HUDEP-2 (cell line): ENCODE data around the gene PROB1.
A peak's percentile ranks its signal among the peaks of the same experiment; 100 is the strongest.
"Not testable (repeated sequence)": the region's sequence is repeated elsewhere in the genome, so short reads cannot be mapped to it uniquely, and the experiment has no call there.

Experiments used
- DNase-seq, 76 experiments: peaks; one replicate each; lab custom pipeline; 2025; ENCODE audit not compliant: unreplicated experiment in 76 of 76; lab: John Stamatoyannopoulos, UW

PROB1 gene

GRCh38 chr5:139394654-139395566 is at the start of gene PROB1:
Gene PROB1 (minus strand): TSS chr5:139395104. CDS start chr5:139395081, 23 bp downstream.
- no peak for DNase-seq

- no peak for DNase-seq
These were observed 49.0 kb upstream of the PROB1 start for GRCh38 chr5:139443831-139444453.

DNA sequence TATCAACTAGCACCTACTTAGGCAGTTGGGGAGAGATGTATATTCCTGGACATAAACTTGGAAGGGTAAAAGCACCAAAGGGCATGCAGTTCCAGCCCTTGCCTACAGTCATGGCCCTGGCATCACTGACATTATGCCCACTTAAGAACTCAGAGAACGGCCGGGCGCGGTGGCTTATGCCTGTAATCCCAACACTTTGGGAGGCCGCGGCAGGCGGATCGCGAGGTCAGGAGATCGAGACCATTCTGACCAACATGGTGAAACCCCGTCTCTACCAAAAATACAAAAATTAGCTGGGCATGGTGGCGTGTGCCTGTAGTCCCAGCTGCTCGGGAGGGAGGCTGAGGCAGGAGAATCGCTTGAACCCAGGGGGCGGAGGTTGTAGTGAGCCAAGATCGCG is 45.5 kb upstream of the PROB1 start:
- DNase-seq: not testable (repeated sequence)

DNA sequence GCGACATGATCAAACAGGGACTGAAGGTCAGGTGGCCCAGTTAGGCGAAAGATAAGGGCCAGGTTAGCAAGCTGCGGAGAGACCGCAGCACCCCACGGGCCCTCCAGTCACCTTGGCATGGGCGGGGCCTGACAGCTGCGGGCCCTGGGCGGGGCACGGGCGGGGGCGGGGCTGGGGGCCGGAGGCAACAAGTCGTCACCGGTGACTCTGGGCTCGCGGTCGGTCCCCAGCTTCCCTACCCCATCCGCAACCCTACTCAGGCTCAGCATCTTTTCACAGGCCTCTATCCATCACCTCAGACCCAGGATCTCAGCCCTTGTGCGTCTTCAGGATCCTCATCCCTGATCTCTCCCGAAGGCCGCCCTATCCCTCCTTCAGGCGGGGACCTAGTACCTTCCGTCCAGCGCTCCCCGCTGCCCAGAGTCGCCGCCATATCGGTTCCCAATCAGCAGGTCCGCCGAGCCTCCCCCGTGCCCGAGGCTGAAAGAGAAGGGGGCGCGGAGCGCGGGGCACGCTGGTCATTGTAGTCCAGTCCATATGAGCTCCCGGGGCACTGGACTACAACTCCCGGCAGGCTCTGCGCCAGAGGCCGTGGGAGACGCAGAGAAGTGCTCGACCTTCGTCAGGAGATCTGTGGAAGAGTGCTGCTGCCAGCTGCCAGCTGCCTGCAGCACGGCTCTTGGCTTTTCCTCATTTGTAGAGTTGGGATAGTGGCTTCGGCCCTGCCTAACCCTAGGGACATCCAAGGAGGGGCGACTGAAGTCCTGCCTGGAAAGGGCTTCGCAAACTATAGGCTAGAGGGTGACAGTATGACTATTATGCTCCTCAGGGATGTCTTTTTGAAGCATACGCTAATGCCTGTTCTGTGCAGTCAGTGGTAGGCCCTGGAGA is 44.4 kb upstream of the PROB1 start, which contains the start of gene DNAJC18:
Gene DNAJC18 (minus strand): TSS at position 513 of the 891 bp plus-strand sequence. CDS start 80 bp downstream, at position 433.
- DNase-seq: peak in 74 of 76 experiments; percentile 22 to 89 (median 77)

DNA sequence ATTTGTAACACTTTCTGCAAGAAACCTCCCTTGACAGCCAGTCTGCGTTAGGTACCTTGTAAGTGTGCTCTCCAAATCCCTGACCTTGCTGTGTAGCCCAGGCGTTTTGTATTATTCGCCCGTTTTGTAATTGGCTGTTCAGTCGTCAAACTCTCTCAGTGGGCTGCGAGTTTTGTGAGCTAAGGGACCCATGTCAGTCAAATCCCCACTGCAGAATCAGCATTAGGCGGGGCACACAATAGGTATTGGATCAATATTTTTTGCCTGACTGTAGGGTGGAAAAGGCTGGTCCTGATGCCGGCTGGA is 43.8 kb upstream of the PROB1 start:
- DNase-seq: no peak

GRCh38 chr5:139435676-139436075 is 40.8 kb upstream of the PROB1 start:
- DNase-seq: no peak

DNA sequence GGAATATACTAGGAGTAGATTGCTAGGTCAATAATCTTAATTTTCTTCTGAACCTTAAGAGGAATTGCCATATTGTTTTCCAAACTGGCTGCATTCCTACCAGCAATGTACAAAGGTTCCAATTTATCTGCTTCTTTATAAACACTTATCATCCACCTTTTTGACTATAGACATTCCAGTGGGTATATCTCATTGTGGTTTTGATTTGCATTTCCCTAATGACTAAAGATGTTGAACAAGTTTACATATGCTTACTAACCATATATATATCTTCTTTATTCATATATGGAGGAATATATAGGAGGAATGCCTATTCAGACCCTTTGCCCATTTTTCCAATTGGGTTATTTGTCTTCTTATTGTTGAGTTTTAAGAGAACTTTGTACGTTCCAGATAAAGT is 36.8 kb upstream of the PROB1 start:
- no peak for DNase-seq

DNA sequence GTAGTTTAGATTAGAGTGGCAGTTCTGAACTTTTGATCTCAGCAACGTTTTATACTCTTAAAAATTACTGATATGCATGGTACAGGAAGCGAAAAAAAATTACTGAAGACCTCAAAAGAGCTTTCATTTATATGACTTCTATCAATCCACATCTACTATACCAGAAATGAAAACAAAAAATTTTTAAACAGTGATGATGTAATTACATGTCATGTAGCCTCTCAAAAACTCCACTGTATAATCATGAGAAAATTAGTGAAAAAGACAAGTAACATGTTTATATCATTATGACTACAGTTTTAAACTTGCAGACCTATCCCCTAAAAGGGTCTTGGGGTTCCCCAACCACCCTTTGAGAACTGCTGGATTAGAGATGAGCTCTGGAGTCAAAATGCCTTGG is 35.1 kb upstream of the PROB1 start:
- DNase-seq: no peak

GRCh38 chr5:139426203-139426885 is 31.4 kb upstream of the PROB1 start:
- DNase-seq: no peak

DNA sequence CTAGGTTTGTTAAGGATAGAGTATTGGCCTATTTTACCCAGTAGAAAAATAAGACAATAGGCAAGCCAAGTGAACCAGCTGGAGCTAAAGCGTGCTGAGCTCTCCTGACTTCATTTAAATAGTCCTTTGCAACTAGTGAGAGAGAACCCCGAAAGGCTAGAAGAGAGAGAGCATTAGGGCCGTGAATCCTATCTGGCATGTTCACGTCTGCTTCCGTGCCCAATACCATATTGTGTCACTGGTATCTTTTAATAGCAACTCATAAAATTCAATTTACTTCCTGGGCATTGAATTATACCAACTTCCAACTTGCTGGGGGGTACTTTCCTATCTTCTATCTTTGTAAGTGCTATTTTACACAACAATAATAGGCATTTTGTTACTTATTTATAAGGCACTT is 30.6 kb upstream of the PROB1 start:
- DNase-seq: no peak

DNA sequence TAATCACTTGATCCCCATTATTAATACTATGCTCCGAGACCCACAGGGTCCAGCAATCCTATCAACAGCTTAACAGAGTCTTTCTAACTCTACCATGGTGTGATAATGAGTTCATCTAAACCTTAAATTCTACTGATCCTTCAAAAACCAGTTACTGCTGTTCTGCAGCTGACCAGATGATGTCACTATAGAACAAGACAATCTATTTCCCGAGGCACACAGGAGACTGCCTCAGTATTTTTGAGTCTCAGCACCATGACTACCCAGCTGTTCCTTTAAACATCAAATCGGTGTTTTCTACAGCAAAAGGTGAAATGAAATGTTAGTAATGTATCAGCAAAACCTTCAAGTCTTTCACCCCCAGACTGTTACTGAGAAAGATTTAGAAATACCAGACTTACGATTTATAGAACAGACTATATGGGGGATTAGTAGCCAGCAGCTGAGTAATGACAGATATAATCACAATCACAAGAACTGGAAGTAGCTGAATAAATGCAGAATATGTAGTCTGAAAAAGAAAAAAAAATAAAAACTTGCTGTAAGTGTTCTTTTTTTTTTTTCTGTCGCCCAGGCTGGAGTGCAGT is 27.5 kb upstream of the PROB1 start:
- DNase-seq: peak in 47 of 76 experiments; percentile 5 to 75 (median 50)

DNA sequence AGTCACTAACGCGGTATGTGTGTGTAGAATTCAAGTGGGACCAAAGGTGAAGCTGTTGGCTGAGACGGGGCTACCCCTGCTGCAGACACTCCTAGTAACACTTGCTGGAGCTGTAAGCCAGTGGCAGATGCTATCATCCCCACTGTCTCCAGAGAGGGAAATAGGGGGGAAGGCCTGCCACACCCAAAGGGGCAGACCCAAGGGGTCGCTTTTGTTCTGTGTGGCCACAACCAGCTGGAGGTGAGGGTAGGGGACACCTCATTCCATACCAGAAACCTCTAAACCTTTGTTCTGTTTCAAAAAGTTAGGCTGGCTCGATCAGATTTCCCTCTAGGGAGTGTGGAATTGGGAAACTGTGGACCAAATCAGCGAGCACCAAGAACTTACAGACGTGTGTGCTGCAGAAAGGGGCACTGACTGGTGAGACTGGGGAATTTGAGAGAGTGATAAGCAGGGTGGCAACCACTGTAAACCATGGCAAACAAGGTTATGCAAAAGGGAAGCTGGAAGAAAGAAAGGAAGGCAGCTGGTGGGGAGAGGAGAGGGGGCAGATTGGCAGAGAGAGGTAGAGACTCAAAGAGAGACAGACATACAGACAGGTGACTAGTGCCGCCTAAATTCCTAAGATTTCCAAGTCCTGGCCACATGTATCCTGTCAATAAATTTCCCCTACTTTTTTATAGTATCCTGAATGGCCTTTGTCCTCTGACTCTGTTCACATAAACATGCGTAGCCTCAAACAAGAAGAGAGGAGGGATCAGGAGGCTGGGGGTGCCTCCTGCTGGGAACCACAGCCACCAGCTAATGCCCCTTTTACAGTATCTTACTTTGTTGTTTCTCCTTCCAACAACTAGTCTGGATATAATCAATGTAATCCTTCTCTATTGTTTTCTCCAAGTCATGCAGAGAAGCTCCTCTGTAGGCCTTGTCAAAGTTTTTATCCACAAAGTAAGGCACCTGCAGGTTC is 24.6 kb upstream of the PROB1 start:
- no peak for DNase-seq

- no peak for DNase-seq
These were observed 23.9 kb upstream of the PROB1 start for GRCh38 chr5:139418793-139419192.

GRCh38 chr5:139417214-139417613 is 22.3 kb upstream of the PROB1 start:
- no peak for DNase-seq

DNA sequence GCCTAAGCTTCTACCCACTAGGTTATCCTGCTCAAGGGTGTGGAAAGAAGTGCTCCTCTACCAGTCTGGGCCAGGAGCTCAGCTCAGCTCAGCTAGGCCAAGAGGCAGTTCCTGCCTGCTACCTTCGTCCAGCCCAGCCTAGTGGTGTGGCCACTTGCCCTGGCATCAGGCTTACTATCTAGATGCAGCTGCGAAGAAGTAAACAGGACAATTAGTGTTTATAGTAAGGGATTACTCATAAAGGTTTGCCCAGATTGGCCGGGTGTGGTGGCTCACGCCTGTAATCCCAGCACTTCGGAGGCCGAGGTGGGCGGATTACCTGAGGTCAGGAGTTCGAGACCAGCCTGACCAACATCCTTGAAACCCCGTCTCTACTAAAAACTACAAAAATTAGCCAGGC is 21.7 kb upstream of the PROB1 start:
- no peak for DNase-seq

DNA sequence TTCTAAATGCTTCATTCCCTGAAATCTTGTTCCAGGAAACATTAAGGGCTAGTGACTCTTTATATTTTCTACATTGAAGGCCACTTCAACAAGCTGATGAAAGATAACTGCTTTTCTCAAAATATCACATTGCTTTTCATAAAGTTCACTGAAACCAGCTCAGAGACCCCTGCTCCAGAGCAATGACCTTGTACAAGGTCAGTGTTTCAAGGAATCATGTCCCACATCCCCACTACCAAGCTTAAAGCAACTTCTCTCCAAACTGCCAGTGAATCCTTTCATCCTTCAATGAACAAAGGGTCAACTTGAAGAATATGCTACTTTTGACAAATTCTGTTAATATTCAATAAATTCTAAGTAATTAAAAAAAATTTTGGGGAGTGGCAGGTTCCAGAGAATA is 21.0 kb upstream of the PROB1 start:
- no peak for DNase-seq

- DNase-seq: no peak
These were observed 20.4 kb upstream of the PROB1 start for GRCh38 chr5:139415221-139415861.

DNA sequence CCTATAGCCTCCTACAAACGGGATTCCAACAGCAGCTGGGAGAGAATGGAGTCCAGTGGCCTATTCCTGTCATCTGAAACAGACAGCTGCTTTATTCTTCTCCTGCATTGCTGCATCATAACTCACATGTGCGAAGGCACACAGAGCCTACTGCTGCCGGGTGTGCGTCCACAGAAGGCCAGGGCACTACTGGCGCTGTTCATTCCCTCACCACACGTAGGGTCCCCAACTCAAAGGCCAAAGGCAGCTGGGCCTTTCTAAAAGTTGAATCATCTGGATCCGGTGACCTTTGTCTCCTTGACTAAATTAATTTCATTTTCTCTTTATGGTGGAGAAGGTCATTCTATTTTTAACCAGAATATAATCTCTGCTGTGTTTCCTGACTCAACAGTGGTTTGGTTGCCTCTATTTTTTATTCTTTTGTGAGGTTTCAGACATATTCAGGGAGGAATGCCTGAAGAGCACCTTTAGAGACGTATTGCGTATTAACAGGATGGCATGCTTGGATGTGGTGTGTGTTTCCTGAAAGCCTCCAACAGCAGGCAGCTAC is 19.8 kb upstream of the PROB1 start:
- no peak for DNase-seq
